Caco-2 (cell line): ENCODE results near the gene APOBEC3G. TPM values are rescaled to one million over a fixed set of nuclear protein-coding genes. Genes with fewer than 3 reads are reported as not detected.

Source experiments
- BruUV-seq: library from RNA; stranded (reverse); fragments of 400-500 nt; replicated peaks from 2 replicates; lab custom pipeline; 2021; lab: Mats Ljungman, UMichigan
- CTCF ChIA-PET: fragments of 300-600 bp; sonication (Branson Sonifier 250); formaldehyde crosslinking; loops from one replicate; lab custom pipeline; 2022; ENCODE audit warnings: antibody characterized with exemption; lab: Charles Lee
- POLR2A ChIA-PET: fragments of 300-600 bp; sonication (Branson Sonifier 250); formaldehyde crosslinking; loops from one replicate; lab custom pipeline; 2022; ENCODE audit warnings: antibody characterized with exemption; lab: Charles Lee
- DNase-seq, 2 experiments: peaks; one replicate each; pipeline versions ENCODE4 v3.0.0 to v3.0.0-alpha.2; 2020 to 2022
- H3K27me3 ChIP-seq: replicated peaks from 2 replicates; pipeline ENCODE4 v1.6.0; 2011; ENCODE audit warnings: low read length; ENCODE audit not compliant: control insufficient read depth, insufficient read depth
- H3K36me3 ChIP-seq: 2 replicates; pipeline ENCODE4 v1.5.1; 2011; ENCODE audit warnings: low read length; ENCODE audit not compliant: control insufficient read depth, insufficient read depth
- H3K4me1 ChIP-seq: fragments of 250-450 bp; sonication (Bioruptor Pico); 2 replicates; pipeline ENCODE4 v1.5.1; 2020; ENCODE audit warnings: mild to moderate bottlenecking
- H3K4me3 ChIP-seq: 2 replicates; pipeline ENCODE4 v1.5.1; 2011; ENCODE audit warnings: low read depth, mild to moderate bottlenecking, control low read depth, low read length
- H3K9me3 ChIP-seq: fragments of 250-450 bp; sonication (Bioruptor Pico); 2 replicates; pipeline ENCODE4 v1.5.1; 2020; ENCODE audit warnings: mild to moderate bottlenecking, moderate library complexity
- H3K27ac Mint-ChIP-seq: one replicate; pipeline ENCODE4 v1.8.0; 2022; ENCODE audit warnings: mixed read lengths; ENCODE audit not compliant: unreplicated experiment
- H3K27me3 Mint-ChIP-seq: one replicate; pipeline ENCODE4 v1.8.0; 2022; ENCODE audit warnings: mixed read lengths; ENCODE audit not compliant: insufficient read depth, unreplicated experiment
- H3K36me3 Mint-ChIP-seq: one replicate; pipeline ENCODE4 v1.8.0; 2022; ENCODE audit warnings: mild to moderate bottlenecking, mixed read lengths; ENCODE audit not compliant: insufficient read depth, unreplicated experiment
- H3K4me1 Mint-ChIP-seq: one replicate; pipeline ENCODE4 v1.8.0; 2022; ENCODE audit warnings: low read depth, mixed read lengths; ENCODE audit not compliant: unreplicated experiment
- H3K4me3 Mint-ChIP-seq: one replicate; pipeline ENCODE4 v1.8.0; 2022; ENCODE audit warnings: mild to moderate bottlenecking, moderate library complexity, mixed read lengths; ENCODE audit not compliant: unreplicated experiment
- H3K9me3 Mint-ChIP-seq: one replicate; pipeline ENCODE4 v1.8.0; 2022; ENCODE audit warnings: mixed read lengths; ENCODE audit not compliant: unreplicated experiment
- intact Hi-C: fragments of 100-400 bp; cut with micrococcal nuclease; formaldehyde crosslinking; loops from one replicate; pipeline ENCODE4 v1.10.0; 2022; ENCODE audit not compliant: unreplicated experiment
- total RNA-seq: library from RNA; stranded (reverse); gene quantifications from 2 replicates; pipeline ENCODE4 v1.2.3, GENCODE V29; 2022
- TF ChIP-seq, protein P1 (sequence below), 2 experiments: fragments of 200-600 bp in 1 of 2; IDR thresholded peaks; 1 replicate in 1 of 2; 2 replicates in 1 of 2; pipeline versions ENCODE4 v1.5.1 to v1.8.0; 2011 to 2022; ENCODE audit warnings: antibody characterized with exemption in 1 of 2, control low read depth in 1 of 2, inconsistent platforms in 1 of 2, low read depth in 1 of 2, low read length in 1 of 2, mild to moderate bottlenecking in 1 of 2, moderate library complexity in 1 of 2; ENCODE audit not compliant: insufficient read depth in 1 of 2, severe bottlenecking in 1 of 2, unreplicated experiment in 1 of 2

APOBEC3G gene
- total RNA-seq, 1 experiment from 2014 or later = 0.73 TPM

GRCh38 chr22:39103431-39103830 lies 26.4 kb downstream of the APOBEC3G start:
- Mint-ChIP-seq H3K36me3 (peaks cover 3% of the 10 kb centered on the region), H3K4me3 (no peak overlapping the region), H3K4me1 (no peaks in the 10 kb centered on the region), H3K9me3 (no peaks in the 10 kb centered on the region), H3K27ac (no peak overlapping the region), H3K27me3 (no peaks in the 10 kb centered on the region)
- CTCF ChIA-PET = no interaction called here
- no peak for DNase-seq
- intact Hi-C loops = no loop called here
- Histone ChIP-seq H3K4me1 (peaks cover 5% of the 10 kb centered on the region; the same call in 1 of the 2 replicates), H3K4me3 (no peak overlapping the region), H3K27me3 (no peaks in the 10 kb centered on the region), H3K36me3 (no peaks in the 10 kb centered on the region), H3K9me3 (no peaks in the 10 kb centered on the region)
- POLR2A ChIA-PET = no interaction called here
- no TSS peak for BruUV-seq
- TF ChIP-seq, protein P1, sequence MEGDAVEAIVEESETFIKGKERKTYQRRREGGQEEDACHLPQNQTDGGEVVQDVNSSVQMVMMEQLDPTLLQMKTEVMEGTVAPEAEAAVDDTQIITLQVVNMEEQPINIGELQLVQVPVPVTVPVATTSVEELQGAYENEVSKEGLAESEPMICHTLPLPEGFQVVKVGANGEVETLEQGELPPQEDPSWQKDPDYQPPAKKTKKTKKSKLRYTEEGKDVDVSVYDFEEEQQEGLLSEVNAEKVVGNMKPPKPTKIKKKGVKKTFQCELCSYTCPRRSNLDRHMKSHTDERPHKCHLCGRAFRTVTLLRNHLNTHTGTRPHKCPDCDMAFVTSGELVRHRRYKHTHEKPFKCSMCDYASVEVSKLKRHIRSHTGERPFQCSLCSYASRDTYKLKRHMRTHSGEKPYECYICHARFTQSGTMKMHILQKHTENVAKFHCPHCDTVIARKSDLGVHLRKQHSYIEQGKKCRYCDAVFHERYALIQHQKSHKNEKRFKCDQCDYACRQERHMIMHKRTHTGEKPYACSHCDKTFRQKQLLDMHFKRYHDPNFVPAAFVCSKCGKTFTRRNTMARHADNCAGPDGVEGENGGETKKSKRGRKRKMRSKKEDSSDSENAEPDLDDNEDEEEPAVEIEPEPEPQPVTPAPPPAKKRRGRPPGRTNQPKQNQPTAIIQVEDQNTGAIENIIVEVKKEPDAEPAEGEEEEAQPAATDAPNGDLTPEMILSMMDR (IDR thresholded peaks at IDR 0.05; ENCODE audit: insufficient read depth in 1 of 2, low read depth in 1 of 2, low read length in 1 of 2, severe bottlenecking in 1 of 2, unreplicated experiment in 1 of 2) = no peak

- ChIA-PET POLR2A (no interaction called here), CTCF (no interaction called here)
- H3K27me3 ChIP-seq = no peaks in the 10 kb centered on the region
- H3K36me3 Mint-ChIP-seq = peaks cover 9% of the 10 kb centered on the region
- intact Hi-C loops = no loop called here
- no peaks in the 10 kb centered on the region for H3K9me3 ChIP-seq
- no peaks in the 10 kb centered on the region for H3K27me3 Mint-ChIP-seq
- no TSS peak for BruUV-seq
- H3K4me1 ChIP-seq = peaks cover 18% of the 10 kb centered on the region
- no peak overlapping the region for H3K27ac Mint-ChIP-seq
- H3K4me3 ChIP-seq = no peak overlapping the region
- TF ChIP-seq, protein P1 (IDR thresholded peaks at IDR 0.05; ENCODE audit: insufficient read depth in 1 of 2, low read depth in 1 of 2, low read length in 1 of 2, severe bottlenecking in 1 of 2, unreplicated experiment in 1 of 2) = no peak
- H3K4me1 Mint-ChIP-seq = peaks cover 10% of the 10 kb centered on the region
- no peak for DNase-seq
- no peaks in the 10 kb centered on the region for H3K36me3 ChIP-seq
- H3K9me3 Mint-ChIP-seq = no peaks in the 10 kb centered on the region
- H3K4me3 Mint-ChIP-seq = no peak overlapping the region
Measured at GRCh38 chr22:39106326-39106725, 29.3 kb downstream of the APOBEC3G start.

DNA sequence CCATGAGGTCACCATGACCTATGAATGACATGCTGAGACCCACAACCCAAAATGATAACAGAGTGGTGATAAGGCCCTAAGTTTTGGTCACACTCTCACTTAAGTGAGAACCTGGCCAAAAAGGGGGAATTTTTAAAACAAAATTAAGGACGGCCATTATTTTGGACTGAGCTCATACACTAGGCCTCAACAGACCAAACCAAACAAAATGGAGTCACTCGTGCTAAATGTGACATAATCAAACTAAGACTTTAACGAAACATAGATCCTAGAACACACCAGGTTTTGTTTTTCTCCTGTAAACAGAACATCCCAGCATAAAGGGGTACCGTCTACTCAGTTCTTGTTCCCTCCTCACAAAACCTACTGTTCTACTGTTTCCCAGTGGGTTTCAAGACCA lies 31.4 kb downstream of the APOBEC3G start:
- no peak overlapping the region for H3K27ac Mint-ChIP-seq
- peaks cover 15% of the 10 kb centered on the region for H3K4me1 Mint-ChIP-seq
- POLR2A ChIA-PET = no interaction called here
- Histone ChIP-seq H3K36me3 (no peaks in the 10 kb centered on the region), H3K9me3 (peaks cover 3% of the 10 kb centered on the region; the same call in 1 of the 2 replicates), H3K27me3 (no peaks in the 10 kb centered on the region), H3K4me3 (no peak overlapping the region), H3K4me1 (peaks cover 25% of the 10 kb centered on the region)
- no peaks in the 10 kb centered on the region for H3K27me3 Mint-ChIP-seq
- H3K4me3 Mint-ChIP-seq = no peak overlapping the region
- no peaks in the 10 kb centered on the region for H3K9me3 Mint-ChIP-seq
- no TSS peak for BruUV-seq
- TF ChIP-seq, protein P1 (IDR thresholded peaks at IDR 0.05; ENCODE audit: insufficient read depth in 1 of 2, low read depth in 1 of 2, low read length in 1 of 2, severe bottlenecking in 1 of 2, unreplicated experiment in 1 of 2) = no peak
- CTCF ChIA-PET = no interaction called here
- H3K36me3 Mint-ChIP-seq = peaks cover 9% of the 10 kb centered on the region
- intact Hi-C loops = no loop called here
- no peak for DNase-seq
